GM23248 (cell line): Measurements from ENCODE around the gene C2orf42.
"Not testable (repeated sequence)": the region's sequence is repeated elsewhere in the genome, so short reads cannot be mapped to it uniquely, and the experiment has no call there.

Source experiments
- EZH2 ChIP-seq: fragments of 200-600 bp; sonication (generic); IDR thresholded peaks from 2 replicates; pipeline ENCODE4 v1.6.1; 2018; ENCODE audit warnings: antibody characterized with exemption, mild to moderate bottlenecking; ENCODE audit not compliant: insufficient read depth, poor library complexity, severe bottlenecking
- EZH2phosphoT487 ChIP-seq: fragments of 200-600 bp; sonication (generic); IDR thresholded peaks from 2 replicates; pipeline ENCODE4 v1.6.1; 2018; ENCODE audit warnings: antibody characterized with exemption, moderate library complexity, mild to moderate bottlenecking, low read depth; ENCODE audit not compliant: insufficient read depth

- TF ChIP-seq EZH2, EZH2phosphoT487: not testable (repeated sequence)
These were observed 84.7 kb downstream of the C2orf42 start for GRCh38 chr2:70106138-70106537.
